ENCODE data around the gene MET. TPM values are rescaled to one million over a fixed set of nuclear protein-coding genes. Genes with fewer than 3 reads are reported as not detected.
"Not testable (repeated sequence)": the region's sequence is repeated elsewhere in the genome, so short reads cannot be mapped to it uniquely, and the experiment has no call there.

MET gene
- total RNA-seq, 2 donors from 2014 or later = 0.18 TPM; not detected in 1

GRCh38 chr7:116644628-116645027 lies 27.4 kb upstream of the MET start:
- ATAC-seq = no peak
- no peak overlapping the region for H3K4me3 Mint-ChIP-seq
- H3K36me3 Mint-ChIP-seq (ENCODE audit: low read depth) = no peaks in the 10 kb centered on the region
- peaks cover 2% of the 10 kb centered on the region for H3K4me1 Mint-ChIP-seq
- H3K27me3 Mint-ChIP-seq = peaks cover 34% of the 10 kb centered on the region
- DNase-seq = no peak
- H3K27ac Mint-ChIP-seq = no peak overlapping the region
- no peaks in the 10 kb centered on the region for H3K9me3 ChIP-seq (ENCODE audit: control insufficient read depth, low read length, poor library complexity, severe bottlenecking)

- H3K27ac Mint-ChIP-seq = no peak overlapping the region
- H3K4me1 Mint-ChIP-seq = peaks cover 2% of the 10 kb centered on the region
- DNase-seq (no peak), ATAC-seq (no peak)
- H3K4me3 Mint-ChIP-seq = no peak overlapping the region
- H3K36me3 Mint-ChIP-seq (ENCODE audit: low read depth) = no peaks in the 10 kb centered on the region
- H3K9me3 ChIP-seq (ENCODE audit: control insufficient read depth, low read length, poor library complexity, severe bottlenecking) = no peaks in the 10 kb centered on the region
- peaks cover 38% of the 10 kb centered on the region for H3K27me3 Mint-ChIP-seq
Observed at GRCh38 chr7:116647290-116647689, 24.7 kb upstream of the MET start.

GRCh38 chr7:116647861-116648260 lies 24.1 kb upstream of the MET start:
- ATAC-seq (no peak), DNase-seq (no peak)
- Mint-ChIP-seq H3K36me3 (ENCODE audit: low read depth) (no peaks in the 10 kb centered on the region), H3K4me3 (no peak overlapping the region), H3K27ac (no peak overlapping the region), H3K27me3 (peaks cover 42% of the 10 kb centered on the region), H3K4me1 (peaks cover 2% of the 10 kb centered on the region)
- H3K9me3 ChIP-seq (ENCODE audit: control insufficient read depth, low read length, poor library complexity, severe bottlenecking) = no peaks in the 10 kb centered on the region

- no peaks in the 10 kb centered on the region for H3K36me3 Mint-ChIP-seq (ENCODE audit: low read depth)
- H3K27ac Mint-ChIP-seq = no peak overlapping the region
- H3K4me3 Mint-ChIP-seq = no peak overlapping the region
- no peaks in the 10 kb centered on the region for H3K4me1 Mint-ChIP-seq
- peaks cover 33% of the 10 kb centered on the region for H3K27me3 Mint-ChIP-seq
- ATAC-seq (no peak), DNase-seq (no peak)
- no peaks in the 10 kb centered on the region for H3K9me3 ChIP-seq (ENCODE audit: control insufficient read depth, low read length, poor library complexity, severe bottlenecking)
Observed at GRCh38 chr7:116650436-116650835, 21.6 kb upstream of the MET start.

- H3K27ac Mint-ChIP-seq = no peak overlapping the region
- H3K36me3 Mint-ChIP-seq (ENCODE audit: low read depth) = no peaks in the 10 kb centered on the region
- no peaks in the 10 kb centered on the region for H3K9me3 ChIP-seq (ENCODE audit: control insufficient read depth, low read length, poor library complexity, severe bottlenecking)
- no peaks in the 10 kb centered on the region for H3K4me1 Mint-ChIP-seq
- DNase-seq = no peak
- ATAC-seq = no peak
- peaks cover 25% of the 10 kb centered on the region for H3K27me3 Mint-ChIP-seq
- H3K4me3 Mint-ChIP-seq = no peak overlapping the region
Observed at GRCh38 chr7:116652793-116653192, 19.2 kb upstream of the MET start.

GRCh38 chr7:116653204-116653603 lies 18.8 kb upstream of the MET start:
- no peak overlapping the region for H3K27ac Mint-ChIP-seq
- H3K9me3 ChIP-seq (ENCODE audit: control insufficient read depth, low read length, poor library complexity, severe bottlenecking) = no peaks in the 10 kb centered on the region
- no peaks in the 10 kb centered on the region for H3K36me3 Mint-ChIP-seq (ENCODE audit: low read depth)
- H3K4me1 Mint-ChIP-seq = no peaks in the 10 kb centered on the region
- H3K27me3 Mint-ChIP-seq = peaks cover 21% of the 10 kb centered on the region
- no peak for ATAC-seq
- H3K4me3 Mint-ChIP-seq = no peak overlapping the region
- DNase-seq = no peak

- H3K4me3 Mint-ChIP-seq = no peak overlapping the region
- H3K4me1 Mint-ChIP-seq = no peaks in the 10 kb centered on the region
- no peak for ATAC-seq
- H3K27me3 Mint-ChIP-seq = peaks cover 17% of the 10 kb centered on the region
- H3K27ac Mint-ChIP-seq = no peak overlapping the region
- no peak for DNase-seq
- no peaks in the 10 kb centered on the region for H3K9me3 ChIP-seq (ENCODE audit: control insufficient read depth, low read length, poor library complexity, severe bottlenecking)
- H3K36me3 Mint-ChIP-seq (ENCODE audit: low read depth) = no peaks in the 10 kb centered on the region
Observed at GRCh38 chr7:116653646-116654045, 18.4 kb upstream of the MET start.

GRCh38 chr7:116659248-116659647 lies 12.7 kb upstream of the MET start:
- not testable (repeated sequence) for H3K27ac Mint-ChIP-seq; H3K4me1 Mint-ChIP-seq; H3K9me3 ChIP-seq (ENCODE audit: control insufficient read depth, low read length, poor library complexity, severe bottlenecking); DNase-seq; H3K4me3 Mint-ChIP-seq; ATAC-seq; H3K36me3 Mint-ChIP-seq (ENCODE audit: low read depth)
- peaks cover 17% of the 10 kb centered on the region for H3K27me3 Mint-ChIP-seq

GRCh38 chr7:116661865-116662264 lies 10.1 kb upstream of the MET start:
- Mint-ChIP-seq H3K36me3 (ENCODE audit: low read depth) (no peaks in the 10 kb centered on the region), H3K4me3 (no peak overlapping the region), H3K27ac (no peak overlapping the region), H3K4me1 (no peaks in the 10 kb centered on the region), H3K27me3 (peaks cover 37% of the 10 kb centered on the region)
- ATAC-seq = no peak
- H3K9me3 ChIP-seq (ENCODE audit: control insufficient read depth, low read length, poor library complexity, severe bottlenecking) = no peaks in the 10 kb centered on the region
- no peak for DNase-seq

GRCh38 chr7:116663744-116664143 lies 8.3 kb upstream of the MET start:
- Mint-ChIP-seq H3K36me3 (ENCODE audit: low read depth) (no peaks in the 10 kb centered on the region), H3K27me3 (peaks cover 51% of the 10 kb centered on the region), H3K4me1 (no peaks in the 10 kb centered on the region), H3K4me3 (no peak overlapping the region), H3K27ac (no peak overlapping the region)
- no peak for DNase-seq
- no peaks in the 10 kb centered on the region for H3K9me3 ChIP-seq (ENCODE audit: control insufficient read depth, low read length, poor library complexity, severe bottlenecking)
- ATAC-seq = no peak

- peaks cover 62% of the 10 kb centered on the region for H3K27me3 Mint-ChIP-seq
- DNase-seq (no peak), ATAC-seq (no peak)
- H3K9me3 ChIP-seq (ENCODE audit: control insufficient read depth, low read length, poor library complexity, severe bottlenecking) = no peaks in the 10 kb centered on the region
- no peak overlapping the region for H3K27ac Mint-ChIP-seq
- H3K4me3 Mint-ChIP-seq = no peak overlapping the region
- H3K4me1 Mint-ChIP-seq = no peaks in the 10 kb centered on the region
- no peaks in the 10 kb centered on the region for H3K36me3 Mint-ChIP-seq (ENCODE audit: low read depth)
Observed at GRCh38 chr7:116665332-116665996, 6.5 kb upstream of the MET start.

GRCh38 chr7:116669769-116670168 lies 2.2 kb upstream of the MET start:
- no peaks in the 10 kb centered on the region for H3K9me3 ChIP-seq (ENCODE audit: control insufficient read depth, low read length, poor library complexity, severe bottlenecking)
- Mint-ChIP-seq H3K27ac (no peak overlapping the region), H3K4me1 (peaks cover 5% of the 10 kb centered on the region), H3K36me3 (ENCODE audit: low read depth) (no peaks in the 10 kb centered on the region), H3K4me3 (no peak overlapping the region), H3K27me3 (peaks cover 73% of the 10 kb centered on the region)
- DNase-seq = no peak
- ATAC-seq = no peak

GRCh38 chr7:116670409-116671015 lies 1.5 kb upstream of the MET start:
- Mint-ChIP-seq H3K4me3 (no peak overlapping the region), H3K27me3 (peaks cover 70% of the 10 kb centered on the region), H3K36me3 (ENCODE audit: low read depth) (no peaks in the 10 kb centered on the region), H3K4me1 (peaks cover 5% of the 10 kb centered on the region), H3K27ac (no peak overlapping the region)
- no peaks in the 10 kb centered on the region for H3K9me3 ChIP-seq (ENCODE audit: control insufficient read depth, low read length, poor library complexity, severe bottlenecking)
- DNase-seq (no peak), ATAC-seq (no peak)

GRCh38 chr7:116671111-116671510 lies 885 bp upstream of the MET start:
- ATAC-seq (no peak), DNase-seq (no peak)
- H3K9me3 ChIP-seq (ENCODE audit: control insufficient read depth, low read length, poor library complexity, severe bottlenecking) = no peaks in the 10 kb centered on the region
- H3K27me3 Mint-ChIP-seq = peaks cover 68% of the 10 kb centered on the region
- H3K36me3 Mint-ChIP-seq (ENCODE audit: low read depth) = no peaks in the 10 kb centered on the region
- H3K4me1 Mint-ChIP-seq = peaks cover 5% of the 10 kb centered on the region
- no peak overlapping the region for H3K4me3 Mint-ChIP-seq
- no peak overlapping the region for H3K27ac Mint-ChIP-seq

All from T-helper 17 cell (primary cell).